Hindlimb muscle (tissue), 1 donor: ENCODE measurements around the gene PACSIN2. TPM values are rescaled to one million over a fixed set of nuclear protein-coding genes. Genes with fewer than 3 reads are reported as not detected.
"Not testable (repeated sequence)": the region's sequence is repeated elsewhere in the genome, so short reads cannot be mapped to it uniquely, and the experiment has no call there.

Experiments
- DNase-seq: peaks from one replicate; pipeline ENCODE4 v3.0.0-alpha.2; 2013
- polyA plus RNA-seq: library from polyadenylated mRNA; unstranded; fragments of 120-200 nt; gene quantifications from one replicate; pipeline ENCODE4 v1.2.1, GENCODE V29; 2013; ENCODE audit not compliant: insufficient read length

The PACSIN2 gene
- polyA plus RNA-seq, 1 donor = 28.9 TPM

DNA sequence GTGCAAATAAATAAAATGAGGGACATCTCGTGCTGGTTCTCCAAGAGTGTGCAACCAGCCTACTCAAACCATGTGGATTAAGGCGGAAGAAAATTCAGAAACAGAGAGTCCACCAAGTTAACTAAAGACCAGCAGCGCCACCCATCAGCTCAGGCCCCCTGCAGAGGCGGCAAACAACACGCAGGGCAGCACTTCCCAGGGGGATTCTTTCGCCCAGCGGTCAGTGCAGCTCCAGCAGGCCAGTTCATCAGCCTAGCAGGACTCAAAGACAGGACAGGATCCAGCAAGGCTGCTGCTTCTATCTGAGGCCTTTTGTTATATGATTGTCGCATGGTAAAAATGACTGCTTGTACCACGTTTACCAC lies 51.7 kb downstream of the PACSIN2 start:
- DNase-seq = no peak

DNA sequence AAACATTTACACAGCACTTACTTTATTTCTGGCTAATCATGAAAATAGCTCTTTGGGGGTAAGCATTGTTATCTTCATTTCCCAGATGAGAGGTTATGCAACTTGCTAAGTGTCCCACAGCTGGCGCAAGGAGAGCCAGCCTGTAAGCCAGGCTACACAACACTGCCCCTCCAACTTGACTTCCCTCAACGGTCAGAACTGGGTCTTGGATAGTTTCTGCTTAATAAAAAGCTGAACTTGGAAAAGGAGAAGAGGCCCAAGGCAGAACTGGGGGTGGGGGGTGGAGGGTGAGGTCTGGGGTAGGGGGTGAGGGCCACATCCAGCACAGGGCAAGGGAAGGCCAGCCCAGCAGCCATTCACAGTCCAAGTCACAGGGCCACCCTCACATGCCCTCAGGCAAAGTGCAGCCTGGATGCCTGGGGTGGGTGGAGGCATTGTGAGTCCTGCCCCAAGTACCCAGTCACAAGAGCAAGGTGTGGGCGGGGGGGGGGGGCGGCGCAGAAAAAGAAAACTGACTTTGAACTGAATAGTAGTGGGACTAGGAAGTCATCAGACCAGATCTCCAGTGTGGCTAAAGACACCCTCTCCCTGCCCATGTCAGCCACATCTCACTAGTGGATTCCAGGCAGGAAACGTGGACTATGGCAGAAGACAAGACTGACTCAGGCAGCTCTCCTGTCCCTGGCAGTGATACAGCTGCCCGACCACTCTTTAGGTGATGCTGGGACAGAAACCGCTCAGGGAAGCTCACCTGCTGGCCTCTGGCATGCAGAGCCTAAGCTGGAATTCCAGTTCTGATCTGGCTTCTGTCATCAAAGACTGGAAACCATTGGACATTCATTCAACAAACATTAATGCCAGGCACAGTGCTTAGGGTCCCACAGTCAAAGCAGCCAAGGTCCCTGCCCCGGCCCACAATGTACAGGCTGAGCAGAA lies 52.4 kb downstream of the PACSIN2 start:
- no peak for DNase-seq

DNA sequence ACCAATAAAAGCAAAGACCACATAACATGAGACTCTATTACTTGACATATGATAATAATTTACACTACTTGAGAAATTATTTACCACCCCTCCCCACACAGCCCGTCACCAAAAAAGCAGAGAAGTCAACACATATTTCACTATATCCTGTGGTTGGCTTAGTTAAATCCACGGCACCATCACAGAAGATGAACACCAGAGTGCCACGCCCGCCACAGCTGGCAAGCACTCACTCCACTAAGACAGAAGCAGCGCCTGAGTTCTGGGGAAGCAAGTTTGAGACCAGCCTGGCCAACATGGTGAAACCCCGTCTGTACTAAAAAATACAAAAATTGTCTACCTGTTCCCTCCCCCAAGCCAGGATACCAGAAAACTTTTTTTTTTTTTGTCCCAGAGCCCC lies 53.1 kb downstream of the PACSIN2 start:
- no peak for DNase-seq

DNA sequence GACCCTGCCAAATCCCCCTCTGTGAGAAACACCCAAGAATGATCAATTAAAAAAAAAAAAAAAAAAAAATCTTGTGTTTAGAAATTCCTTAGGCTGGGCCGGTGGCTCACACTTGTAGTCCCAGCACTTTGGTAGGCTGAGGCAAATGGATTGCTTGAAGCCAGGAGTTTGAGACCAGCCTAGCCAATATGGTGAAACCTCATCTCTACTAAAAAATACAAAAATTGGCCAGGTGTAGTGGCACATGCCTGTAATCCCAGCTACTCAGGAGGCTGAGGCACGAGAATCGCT lies 53.6 kb downstream of the PACSIN2 start:
- DNase-seq = not testable (repeated sequence)

DNA sequence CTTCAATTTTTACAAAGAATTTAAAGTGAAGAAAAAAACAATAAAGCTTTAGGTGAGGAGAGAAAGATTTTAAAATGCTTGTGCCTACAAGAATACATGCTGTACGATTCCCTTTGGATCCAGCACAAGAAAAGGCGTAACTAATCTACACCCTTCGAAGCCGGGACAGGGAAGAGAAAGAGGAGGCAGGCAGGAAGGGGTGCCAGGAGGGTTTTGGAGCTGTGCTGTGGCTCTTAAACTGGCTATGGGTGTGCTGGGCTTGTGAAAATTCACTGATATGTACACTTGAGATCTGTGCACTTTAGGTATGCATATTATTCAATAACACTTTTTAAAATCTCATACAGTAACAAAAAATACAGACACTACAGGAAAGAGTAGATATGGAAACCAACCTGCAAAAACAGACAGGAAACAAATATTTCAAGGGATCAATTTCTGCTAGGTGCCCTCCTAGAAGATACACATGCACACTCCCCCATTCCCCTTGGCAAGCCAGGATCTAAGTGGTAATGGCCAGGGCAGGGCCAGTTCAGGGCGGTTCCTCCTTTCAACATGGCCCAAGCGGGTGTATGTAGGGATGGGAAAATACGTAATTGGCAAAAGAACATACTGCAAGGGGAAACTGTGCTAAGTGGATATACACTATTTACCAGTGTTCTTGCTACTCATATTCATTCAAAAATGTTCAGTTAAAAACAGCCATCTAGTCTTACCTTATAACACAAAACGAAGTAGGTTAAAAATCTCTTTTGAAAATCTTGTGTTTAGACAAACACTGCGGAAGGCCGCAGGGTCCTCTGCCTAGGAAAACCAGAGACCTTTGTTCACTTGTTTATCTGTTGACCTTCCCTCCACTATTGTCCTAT lies 54.2 kb downstream of the PACSIN2 start:
- DNase-seq = no peak

DNA sequence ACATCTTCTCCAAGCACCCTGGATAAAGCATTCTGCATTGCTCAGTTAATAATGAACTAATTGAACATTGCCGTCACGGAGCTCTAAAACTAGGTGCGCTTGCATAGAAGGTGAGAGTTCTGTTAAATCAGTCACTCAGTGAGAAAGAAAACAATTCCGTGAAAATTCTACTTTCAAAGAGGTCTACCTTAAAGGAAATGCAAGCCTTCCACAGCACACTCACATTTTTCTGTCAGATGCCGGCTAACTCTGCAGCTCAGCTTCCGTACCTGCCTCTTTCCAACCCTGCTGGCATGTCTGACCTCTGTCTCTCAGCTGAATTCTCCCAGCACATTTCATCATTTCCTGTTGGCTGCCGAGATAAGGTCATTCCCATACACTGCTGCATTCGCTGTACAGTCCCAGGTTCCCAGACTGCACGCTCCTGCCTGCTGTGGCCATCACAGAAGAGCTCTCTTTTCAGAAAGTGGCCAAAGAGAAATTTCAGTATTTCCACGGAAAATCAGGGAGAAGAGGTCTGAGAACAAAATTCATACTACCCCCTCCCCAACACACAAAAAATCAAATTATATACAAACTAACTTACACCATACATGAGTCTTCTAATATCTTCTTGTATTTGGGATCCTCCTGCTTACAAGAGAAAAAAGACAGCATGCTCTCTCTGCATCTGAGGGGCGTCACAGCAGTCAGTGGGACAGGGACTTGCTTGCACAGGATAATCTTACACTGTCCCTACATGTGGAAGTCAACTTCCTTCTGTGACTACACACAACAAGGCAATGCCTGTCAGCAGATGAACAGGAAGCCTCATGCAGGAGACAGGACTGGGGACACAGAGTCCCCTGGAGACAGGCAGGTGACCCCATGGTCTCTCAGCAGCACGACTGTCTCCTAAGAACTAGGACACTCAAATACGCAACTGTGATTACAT lies 55.1 kb downstream of the PACSIN2 start:
- peak; percentile 77 for DNase-seq

DNA sequence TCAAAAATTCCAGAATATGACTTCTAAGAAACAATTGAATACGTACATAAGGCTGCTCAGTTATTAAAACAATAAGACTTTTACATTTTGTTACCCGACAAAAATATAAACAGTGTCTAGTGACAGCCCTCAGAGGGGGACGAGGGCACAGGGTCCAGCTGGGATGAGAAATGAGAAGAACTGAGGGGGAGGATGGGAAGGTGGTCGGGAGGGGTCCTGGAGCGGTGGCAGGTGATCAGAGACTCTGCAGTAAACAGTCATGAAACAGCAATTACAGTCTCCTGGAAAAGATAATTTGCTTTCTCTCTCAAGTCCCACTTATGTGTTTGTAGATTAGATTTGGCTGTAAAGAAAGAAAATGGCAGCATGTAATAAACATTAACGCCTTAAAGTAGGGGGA lies 56.0 kb downstream of the PACSIN2 start:
- no peak for DNase-seq

DNA sequence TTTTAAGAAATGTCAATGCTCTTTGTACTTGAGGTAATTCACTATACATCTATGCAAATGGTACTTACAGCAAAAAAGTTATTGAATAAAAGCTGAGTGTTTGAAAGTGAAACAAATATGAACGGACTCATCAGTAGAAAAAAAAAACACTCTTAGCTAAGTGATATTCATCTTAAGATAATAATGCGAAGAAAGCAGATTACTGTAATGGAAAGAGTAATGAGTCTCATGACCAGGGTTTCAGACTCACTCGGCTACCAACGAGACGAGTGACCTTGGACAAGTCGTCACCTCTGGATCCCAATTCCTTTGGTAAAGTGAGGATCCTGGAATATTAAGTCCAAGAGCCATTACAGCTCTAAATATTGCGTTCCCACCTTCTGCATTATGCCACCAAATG lies 57.0 kb downstream of the PACSIN2 start:
- no peak for DNase-seq

DNA sequence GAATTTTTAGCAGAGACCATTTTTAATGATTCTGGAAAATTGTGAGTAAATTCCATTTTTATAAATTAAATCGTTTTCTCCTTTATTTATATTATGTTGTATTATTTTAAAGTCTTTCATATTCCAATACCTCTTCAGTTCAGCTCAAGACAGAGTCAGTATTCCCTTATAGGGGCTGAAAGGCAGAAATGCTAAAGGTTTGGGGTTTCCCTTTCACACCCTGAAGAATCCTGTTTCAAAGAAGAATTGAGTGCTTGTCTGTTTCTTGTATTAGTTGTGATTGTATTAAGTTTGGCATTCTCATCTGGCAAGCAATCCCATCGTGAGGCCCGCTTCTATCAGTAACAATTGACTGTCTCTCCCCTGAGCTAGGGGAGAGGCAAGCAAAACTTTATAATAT lies 57.4 kb downstream of the PACSIN2 start:
- DNase-seq = no peak

DNA sequence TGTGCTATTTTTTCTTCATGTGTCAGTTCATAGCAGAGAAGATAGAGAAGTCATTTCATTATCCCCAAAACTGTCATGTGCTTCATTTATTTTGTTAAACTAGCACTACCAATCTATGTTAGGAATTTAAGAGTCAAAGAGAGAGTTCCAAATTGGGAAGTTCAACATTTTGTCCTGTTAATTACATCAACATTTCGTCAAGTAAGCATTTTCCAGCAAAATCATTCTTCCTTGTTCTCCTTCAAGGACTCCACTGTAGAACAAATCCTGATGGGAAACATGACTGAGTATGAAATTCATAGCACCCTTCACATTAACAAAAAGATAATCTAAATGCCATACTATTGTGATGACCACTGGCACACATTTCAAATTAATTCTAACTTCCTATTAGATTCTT lies 59.1 kb downstream of the PACSIN2 start:
- no peak for DNase-seq

DNA sequence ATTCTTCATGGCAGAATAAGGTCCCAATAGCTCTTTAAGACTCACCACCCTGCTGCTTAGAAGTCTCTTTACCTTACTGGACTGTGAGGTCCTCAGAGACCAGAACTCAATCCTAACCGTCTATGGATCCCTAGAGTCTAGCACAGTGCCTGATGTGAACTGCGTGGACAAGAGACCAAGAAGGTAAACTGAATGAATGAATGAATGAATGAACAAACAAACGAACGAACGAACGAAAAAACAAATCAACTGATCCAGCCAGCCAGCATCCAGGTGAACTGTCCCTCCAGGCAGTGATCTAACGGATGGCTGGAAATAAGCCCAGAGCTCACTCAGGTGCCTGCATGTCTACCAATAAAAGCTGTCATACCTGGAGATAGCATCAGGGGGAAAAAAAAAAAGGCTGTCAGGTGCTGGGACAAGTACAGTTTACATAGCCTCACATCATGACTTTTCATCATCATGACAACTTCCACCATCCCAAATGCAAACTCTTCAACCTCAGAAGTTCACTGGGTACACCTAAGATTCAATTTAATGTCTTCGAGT lies 59.8 kb downstream of the PACSIN2 start:
- no peak for DNase-seq

DNA sequence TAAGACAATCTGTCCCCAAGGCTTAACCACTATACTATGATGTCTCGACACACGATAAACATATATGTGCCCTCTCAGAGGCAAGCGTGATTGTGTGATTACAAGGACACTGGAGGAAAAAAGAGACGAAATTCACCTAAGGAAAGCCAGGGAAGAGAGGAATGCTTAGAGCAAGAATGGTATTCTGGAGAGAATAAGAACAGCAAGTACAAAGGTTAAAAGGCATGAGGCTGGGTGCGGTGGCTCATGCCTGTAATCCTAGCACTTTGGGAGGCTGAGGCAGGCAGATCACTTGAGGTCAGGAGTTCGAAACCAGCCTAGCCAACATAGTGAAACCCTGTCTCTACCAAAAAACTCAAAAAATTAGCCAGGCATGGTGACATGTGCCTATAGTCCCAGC lies 61.2 kb downstream of the PACSIN2 start:
- DNase-seq = not testable (repeated sequence)

DNA sequence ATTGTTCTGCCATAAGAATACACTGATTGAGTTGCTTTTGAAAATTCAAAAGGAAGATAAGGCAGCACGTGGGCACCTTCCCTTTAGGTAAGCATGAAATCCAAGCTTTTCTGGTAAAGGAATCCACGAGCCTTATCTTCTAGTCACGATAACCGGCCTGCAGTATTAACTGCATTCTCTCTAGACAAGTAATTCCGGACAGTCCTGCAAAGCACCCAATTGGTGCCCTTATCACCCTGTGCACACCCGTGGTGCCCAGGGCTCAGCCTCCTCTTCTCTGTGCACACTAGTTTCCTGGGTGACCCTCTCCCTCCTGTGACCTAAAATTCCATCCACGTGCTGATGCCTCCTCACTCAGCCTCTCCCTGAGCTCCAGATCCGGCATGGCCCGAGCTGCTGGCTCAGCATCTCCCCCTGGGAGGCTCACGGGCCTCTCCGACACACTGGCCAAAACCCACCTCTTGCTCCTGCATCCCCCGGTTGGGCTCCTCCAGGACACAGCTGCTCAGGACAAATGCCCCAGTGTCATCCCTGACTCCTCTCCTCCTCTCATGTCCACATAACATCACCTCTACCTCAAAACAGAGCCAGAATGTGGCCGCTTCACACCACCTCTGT lies 63.7 kb downstream of the PACSIN2 start:
- no peak for DNase-seq

DNA sequence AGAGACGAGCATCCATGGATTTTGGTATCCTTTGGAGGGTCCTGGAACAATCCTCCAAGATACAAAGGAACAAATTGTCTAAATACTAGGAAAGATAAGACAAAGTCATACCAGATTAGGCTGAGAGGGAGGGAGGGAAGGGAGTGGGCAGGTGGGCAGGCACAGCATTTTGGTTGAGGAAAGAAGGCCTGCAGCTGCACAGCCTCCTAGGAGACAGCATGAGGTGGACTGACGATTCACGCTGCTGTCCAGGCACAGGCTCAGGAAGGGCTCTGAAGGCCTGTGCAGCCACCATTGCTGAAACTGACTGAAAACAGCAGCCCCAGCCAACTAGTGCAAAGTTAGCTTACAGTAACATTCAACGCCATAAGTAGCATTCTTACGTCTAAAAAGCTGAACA lies 64.7 kb downstream of the PACSIN2 start:
- DNase-seq = no peak

DNA sequence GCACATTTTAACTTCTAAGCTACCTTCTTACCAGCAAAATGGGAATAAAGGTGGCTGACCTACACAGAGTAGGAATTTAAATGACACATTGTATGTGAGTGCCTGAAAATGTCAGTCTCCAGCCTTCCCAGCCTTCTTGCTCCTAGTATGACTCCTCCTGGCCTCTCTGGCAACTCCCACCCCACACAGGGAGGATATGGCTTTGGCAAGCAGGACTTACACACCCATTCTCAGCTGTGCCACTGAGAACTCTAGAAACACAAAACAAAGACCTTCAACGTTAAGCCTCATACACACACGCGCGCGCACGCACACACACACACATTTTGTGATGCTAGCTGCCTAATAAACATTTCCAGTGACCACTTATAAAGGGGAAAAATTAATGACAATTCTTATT lies 65.8 kb downstream of the PACSIN2 start:
- DNase-seq = no peak

DNA sequence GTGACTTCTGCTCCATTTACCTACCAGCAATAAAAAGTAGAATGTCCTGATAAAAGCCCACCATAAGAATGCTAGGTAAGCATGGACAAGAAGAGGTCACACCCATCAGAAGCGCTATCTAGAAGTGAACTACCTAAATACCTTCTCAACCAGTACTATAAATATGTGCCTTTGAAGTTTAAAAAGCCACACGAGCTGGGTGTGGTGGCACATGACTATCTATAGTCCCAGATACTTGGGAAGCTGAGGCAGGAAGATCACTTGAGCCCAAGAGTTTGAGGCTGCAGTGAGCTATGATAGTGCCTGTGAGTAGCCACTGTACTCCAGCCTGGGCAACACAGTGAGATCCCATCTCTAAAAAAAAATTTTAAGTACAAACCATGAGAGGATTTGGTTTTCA lies 66.7 kb downstream of the PACSIN2 start:
- DNase-seq = no peak

DNA sequence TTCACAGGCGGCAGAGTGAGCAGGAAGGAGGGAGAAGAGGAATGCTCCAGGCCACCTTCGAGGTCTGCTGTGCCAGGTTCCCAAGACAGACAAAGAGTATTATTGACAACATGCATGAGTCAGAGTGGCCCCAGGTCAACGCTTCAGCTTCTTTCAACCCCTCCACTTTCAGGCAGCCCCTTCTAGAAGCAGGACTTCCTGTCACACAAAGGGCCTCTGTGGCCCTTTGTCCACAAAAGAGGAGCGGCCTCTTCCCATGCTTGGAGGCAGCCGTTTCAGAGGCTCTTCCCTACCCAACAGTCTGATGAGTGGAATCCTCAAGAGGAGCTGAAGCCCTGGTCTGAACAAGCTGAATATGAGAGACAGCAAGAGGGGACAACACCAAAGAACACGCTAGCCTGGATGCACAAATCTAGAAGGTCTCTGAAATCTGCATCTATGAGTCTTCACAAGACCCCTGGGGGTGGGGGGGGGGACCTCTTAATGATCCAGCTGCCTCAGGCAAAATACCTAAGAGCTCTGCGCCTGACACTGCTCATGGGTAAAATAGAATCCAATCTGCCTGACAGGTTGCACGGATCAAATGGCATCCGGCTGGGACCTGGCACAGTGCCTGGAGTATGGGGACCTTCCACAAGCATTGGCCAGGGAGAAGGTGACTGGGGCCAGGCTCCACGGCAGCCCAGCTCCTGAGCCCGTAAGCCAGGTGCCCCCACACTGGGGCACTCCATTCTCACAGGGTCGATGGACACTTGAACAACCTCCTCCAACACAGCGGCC lies 67.5 kb downstream of the PACSIN2 start:
- DNase-seq = no peak

DNA sequence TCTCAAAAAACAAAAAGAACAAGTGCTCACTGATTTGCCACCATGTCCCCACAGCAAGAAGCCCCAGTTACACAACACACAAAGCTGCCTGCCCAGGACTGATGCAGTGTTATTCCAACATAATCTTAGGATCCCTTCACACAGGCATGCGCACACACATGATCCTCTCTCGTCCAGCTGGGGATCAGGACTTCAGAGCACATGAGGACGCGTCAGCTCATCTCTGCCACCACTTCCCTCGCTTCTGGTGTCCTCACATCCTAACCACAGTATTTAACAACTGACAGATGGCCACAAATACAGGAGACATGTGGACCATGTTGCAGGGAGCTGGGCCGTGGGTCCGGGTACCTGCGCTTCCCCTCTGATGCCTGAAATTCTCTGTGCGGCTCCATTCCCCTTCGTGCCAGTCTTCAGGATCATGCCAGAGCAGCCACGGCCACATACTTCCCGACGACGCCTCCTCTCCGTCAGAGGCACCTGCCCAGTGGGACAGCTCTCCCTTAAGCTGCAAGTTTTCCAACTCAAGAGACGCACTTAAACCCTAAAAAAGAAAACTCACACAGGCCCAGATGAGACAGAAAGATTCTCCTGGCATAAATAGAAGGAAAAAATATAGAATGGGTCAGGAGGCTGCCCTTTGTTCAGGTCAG lies 68.3 kb downstream of the PACSIN2 start:
- DNase-seq = no peak

DNA sequence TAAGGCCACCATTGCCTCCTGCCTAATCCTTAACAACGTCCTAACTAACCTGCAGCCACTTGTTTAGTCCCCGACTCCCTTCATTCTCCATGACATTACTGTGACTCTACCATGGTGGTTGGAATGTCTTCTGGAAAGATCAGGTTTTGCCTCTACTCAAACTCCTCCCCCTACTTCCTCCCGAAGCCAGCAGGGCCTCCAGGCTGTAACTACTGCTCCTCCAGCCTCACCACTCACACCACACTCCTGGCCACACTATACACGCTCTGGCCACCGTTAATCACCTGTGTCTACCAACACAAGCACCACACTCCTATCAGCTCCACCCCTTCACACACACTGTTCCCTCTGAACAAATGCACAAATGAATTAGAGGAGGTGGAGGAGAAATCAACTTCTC lies 69.2 kb downstream of the PACSIN2 start:
- DNase-seq = no peak

DNA sequence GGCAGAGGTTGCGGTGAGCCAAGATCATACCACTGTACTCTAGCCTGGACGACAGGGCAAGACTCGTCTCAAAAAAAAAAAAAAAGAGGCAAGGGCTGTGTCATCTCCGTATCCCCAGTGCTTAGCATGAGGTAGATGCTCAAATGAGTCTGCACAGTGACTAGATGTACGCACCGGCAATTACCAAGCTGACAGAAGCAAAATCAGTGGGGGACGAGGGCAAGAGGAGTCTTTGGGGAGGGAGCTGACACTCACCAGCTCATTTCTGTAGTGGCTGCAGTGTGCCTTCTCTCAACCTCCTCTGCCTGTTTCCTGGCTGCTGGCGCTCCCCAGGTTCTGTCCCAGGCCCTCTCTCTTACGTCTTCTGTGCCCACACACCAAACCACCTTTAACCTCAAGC lies 69.9 kb downstream of the PACSIN2 start:
- no peak for DNase-seq

DNA sequence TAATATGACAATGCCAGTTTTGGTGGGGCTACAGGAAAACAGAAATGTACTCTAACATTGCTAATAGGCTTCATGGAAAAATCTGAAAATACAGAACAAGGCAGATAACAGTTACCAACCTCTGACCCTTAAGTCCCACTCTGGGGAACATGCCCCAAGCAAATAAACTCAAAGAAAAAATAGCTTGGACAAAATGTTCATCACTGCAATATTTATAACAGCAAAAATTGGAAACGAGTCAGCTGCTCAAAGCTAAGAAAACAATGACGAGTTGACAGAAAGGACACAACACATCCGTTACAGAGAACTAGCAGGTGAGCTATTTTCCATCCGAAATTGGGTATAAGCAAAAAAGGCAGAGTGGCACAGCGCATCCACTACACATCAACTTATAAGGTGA lies 70.5 kb downstream of the PACSIN2 start:
- DNase-seq = no peak
